AG09319 (cell line): ENCODE results near the gene KRT4.

Experiments
- DNase-seq: peaks from one replicate; pipeline ENCODE4 v3.0.0-alpha.2; 2010; ENCODE audit warnings: low read depth; ENCODE audit errors: extremely low read depth
- TF ChIP-seq, protein P1 (sequence below): IDR thresholded peaks from 2 replicates; pipeline ENCODE4 v1.5.1; 2011; ENCODE audit warnings: low read depth, mild to moderate bottlenecking, inconsistent platforms, low read length, moderate library complexity

The KRT4 gene

DNA sequence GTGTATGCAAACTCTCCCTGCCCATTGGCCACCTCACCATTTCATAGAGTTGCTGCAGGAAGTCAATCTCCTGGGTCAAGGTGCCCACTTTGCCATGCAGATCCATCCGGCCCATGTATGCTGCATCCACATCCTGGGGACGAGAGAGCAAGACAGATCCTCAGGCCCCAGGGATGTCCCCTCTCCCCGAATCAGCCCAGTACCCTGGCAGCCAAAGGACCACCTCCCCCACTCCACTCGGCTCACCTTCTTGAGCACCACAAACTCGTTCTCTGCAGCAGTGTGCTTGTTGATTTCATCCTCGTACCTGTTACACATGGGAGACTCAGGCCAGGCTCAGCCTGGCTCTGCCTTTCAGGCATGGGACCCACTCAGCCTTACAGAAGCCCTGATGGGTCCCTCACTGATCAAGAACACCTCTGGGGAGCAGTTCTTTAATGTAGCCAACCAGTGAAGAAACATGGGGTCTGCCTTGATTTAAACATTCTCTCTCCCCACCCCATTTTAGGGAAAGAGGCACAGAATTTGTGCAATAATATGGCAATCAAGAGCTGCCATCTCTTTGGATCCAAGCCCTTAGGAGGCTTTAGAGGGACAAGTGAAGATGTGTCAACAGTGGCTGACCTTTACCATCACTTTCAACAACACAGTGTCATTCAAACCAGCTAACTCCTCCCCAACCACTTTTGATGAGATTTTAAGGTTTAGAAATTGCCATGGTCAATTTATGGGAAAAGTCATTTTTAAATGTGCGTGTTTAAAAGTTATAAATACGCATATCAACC, 16.3 kb upstream of the KRT4 start:
- DNase-seq, result no peak
- TF ChIP-seq, protein P1, sequence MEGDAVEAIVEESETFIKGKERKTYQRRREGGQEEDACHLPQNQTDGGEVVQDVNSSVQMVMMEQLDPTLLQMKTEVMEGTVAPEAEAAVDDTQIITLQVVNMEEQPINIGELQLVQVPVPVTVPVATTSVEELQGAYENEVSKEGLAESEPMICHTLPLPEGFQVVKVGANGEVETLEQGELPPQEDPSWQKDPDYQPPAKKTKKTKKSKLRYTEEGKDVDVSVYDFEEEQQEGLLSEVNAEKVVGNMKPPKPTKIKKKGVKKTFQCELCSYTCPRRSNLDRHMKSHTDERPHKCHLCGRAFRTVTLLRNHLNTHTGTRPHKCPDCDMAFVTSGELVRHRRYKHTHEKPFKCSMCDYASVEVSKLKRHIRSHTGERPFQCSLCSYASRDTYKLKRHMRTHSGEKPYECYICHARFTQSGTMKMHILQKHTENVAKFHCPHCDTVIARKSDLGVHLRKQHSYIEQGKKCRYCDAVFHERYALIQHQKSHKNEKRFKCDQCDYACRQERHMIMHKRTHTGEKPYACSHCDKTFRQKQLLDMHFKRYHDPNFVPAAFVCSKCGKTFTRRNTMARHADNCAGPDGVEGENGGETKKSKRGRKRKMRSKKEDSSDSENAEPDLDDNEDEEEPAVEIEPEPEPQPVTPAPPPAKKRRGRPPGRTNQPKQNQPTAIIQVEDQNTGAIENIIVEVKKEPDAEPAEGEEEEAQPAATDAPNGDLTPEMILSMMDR, result no peak

DNA sequence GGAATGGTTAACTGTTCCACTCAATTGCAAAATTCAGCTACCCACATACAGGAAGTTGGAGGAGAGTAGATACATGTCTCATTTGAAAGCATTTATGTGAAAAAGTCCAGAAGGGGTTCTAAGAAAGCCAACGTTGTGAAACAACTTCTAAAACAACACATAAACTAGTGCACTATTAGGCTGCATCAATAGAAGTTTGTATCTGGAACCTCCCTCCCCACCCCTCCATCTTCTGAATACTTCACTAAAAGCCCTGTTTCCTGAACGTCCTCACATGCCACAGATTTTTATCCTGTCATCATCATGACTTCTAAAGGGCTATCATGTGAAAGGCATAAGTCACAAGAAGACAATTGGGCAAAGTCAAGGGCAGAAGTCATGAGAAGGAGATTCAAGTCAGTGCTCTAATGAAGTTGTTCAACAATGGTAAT, 14.7 kb upstream of the KRT4 start:
- TF ChIP-seq, protein P1, result no peak
- no peak for DNase-seq

DNA sequence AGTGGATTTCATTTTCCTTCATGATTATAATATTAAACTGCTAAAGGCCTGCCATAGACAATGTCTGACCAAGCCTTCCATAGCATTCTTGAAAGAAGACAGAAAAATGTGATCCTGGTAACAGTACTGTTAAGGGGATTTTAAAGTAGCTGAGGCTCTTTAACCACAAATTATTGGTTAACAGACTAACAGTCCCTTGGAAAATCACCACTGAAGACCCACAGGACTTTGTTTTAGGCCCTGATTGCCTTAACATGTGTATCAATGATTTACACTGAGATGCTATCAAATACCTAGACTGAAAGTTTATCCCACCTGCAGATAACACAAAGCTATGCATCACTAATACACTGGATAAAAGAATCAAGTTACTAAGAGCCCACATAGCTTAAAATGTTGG, 14.2 kb upstream of the KRT4 start:
- no peak for DNase-seq
- TF ChIP-seq, protein P1, result no peak

DNA sequence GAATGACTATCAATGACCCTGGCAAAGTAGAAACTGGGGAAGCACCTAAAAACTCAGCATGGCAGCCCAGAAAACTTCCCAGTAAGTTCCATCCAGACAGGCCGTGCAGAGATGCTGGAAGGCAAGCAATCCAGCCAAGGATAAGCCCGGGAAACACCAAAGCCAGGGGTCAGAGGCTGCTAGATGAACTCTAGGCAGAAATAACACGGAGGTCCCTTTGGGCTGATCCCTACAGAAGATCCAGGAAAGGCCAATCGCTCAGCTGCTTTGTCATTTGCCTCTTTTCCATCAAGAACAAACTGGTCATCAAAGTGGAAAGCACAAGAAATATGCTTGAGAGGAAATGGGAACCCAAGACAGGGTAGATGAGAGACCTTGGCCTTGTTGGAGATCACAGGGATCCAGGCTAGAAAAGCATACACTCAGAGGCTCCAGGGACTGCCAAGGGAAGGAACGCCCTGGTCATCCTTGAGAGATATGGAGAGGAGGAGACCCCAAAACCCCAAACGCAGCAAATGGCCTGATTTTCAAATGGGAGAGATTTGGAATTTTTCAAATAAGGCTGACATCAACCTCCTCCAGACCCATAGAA, 13.7 kb upstream of the KRT4 start:
- DNase-seq, result no peak
- TF ChIP-seq, protein P1, result no peak

DNA sequence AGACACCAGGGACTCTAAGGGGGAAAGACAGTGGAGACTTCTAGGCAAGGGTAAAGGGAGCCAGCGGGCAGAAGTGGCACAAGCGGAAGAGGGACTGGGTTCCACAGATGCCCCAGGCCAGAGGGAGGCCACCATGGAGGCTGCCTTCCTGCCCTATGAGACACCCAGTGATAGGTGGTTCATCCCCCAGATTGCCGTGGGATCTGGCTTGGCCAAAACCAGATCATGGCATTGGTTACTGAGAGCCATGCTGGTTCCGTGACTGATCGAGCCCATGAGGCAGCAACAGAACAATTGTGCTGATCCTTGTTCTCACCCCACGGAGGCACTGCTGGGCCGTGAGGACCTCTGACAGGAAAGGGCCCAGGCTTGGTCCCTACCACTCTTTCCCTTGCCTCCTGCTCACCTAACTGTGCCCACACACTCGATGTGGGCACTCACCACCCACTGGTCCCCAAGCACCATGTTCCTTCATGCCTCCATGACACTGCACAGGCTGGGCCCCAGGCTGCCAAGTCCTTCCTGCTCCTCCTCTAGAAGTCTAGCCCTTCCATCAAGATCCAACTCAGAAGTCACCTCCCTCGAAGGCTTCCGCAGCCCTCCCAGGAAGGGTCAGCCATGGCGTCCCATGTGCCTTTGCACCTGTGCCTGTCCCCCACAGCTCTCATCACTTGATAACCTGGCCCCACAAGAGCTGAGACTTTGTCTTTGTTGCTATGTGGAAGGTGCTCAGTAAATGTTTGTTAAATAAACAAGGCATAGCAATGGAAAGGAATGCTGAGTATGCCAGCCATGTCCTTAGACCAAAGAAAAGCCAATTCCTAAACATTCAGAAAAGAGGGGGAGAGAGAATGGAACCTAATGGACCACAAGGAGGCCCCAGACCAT, 12.9 kb upstream of the KRT4 start:
- no peak for DNase-seq
- TF ChIP-seq, protein P1, result no peak

DNA sequence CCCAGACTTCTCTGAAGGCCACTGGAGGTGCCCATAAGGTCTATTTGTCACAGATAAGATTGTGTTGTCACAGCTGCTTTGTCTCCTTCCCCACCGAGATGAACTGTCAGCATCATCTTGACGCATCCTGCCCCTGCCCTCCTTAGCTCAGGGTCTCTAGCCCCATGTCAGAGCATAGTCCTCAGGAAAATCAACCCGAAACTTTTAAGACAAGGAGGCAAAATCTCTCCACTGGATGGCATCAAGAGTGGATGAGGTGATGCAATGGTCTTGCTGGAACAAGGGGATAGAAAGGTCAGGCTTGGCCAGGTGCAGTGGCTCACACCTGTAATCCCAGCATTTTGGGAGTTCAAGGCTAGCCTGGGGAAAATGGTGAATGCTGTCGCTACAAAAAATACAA, 12.0 kb upstream of the KRT4 start:
- TF ChIP-seq, protein P1, result no peak

More for the DNA sequence above, 12.0 kb upstream of the KRT4 start:
- no peak for DNase-seq
